ENCODE measurements around the gene GAS5.

DNA sequence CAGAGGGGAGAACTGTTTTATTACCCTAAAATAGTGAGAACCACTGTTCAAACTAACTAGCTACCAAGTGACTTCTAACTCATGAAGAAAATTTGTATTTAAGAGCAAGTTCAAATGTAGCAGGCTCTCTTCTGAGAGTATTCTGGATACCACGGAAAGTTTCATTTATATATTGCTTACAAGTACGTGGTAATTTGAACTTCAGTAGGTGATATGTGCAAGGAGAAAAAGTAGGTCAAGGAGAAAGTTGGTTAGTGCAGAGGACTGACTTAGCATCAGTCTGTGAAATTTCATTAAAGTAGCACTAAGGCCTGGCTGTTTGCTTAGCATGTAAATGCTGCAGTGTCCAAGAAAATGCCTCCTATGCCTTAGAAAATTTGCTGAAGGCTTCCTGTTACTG, 32.6 kb upstream of the GAS5 start:
- TF ChIP-seq STAT1 (IDR thresholded peaks at IDR 0.05; ENCODE audit: unreplicated experiment) = no peak
- TF ChIP-seq, protein P1, sequence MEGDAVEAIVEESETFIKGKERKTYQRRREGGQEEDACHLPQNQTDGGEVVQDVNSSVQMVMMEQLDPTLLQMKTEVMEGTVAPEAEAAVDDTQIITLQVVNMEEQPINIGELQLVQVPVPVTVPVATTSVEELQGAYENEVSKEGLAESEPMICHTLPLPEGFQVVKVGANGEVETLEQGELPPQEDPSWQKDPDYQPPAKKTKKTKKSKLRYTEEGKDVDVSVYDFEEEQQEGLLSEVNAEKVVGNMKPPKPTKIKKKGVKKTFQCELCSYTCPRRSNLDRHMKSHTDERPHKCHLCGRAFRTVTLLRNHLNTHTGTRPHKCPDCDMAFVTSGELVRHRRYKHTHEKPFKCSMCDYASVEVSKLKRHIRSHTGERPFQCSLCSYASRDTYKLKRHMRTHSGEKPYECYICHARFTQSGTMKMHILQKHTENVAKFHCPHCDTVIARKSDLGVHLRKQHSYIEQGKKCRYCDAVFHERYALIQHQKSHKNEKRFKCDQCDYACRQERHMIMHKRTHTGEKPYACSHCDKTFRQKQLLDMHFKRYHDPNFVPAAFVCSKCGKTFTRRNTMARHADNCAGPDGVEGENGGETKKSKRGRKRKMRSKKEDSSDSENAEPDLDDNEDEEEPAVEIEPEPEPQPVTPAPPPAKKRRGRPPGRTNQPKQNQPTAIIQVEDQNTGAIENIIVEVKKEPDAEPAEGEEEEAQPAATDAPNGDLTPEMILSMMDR (conservative IDR thresholded peaks at IDR 0.05; ENCODE audit: low read depth in 2 of 2) = no peak
- TF ChIP-seq, protein P2, sequence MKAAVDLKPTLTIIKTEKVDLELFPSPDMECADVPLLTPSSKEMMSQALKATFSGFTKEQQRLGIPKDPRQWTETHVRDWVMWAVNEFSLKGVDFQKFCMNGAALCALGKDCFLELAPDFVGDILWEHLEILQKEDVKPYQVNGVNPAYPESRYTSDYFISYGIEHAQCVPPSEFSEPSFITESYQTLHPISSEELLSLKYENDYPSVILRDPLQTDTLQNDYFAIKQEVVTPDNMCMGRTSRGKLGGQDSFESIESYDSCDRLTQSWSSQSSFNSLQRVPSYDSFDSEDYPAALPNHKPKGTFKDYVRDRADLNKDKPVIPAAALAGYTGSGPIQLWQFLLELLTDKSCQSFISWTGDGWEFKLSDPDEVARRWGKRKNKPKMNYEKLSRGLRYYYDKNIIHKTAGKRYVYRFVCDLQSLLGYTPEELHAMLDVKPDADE (IDR thresholded peaks at IDR 0.05) = no peak
- TF ChIP-seq EZH2 (IDR thresholded peaks at IDR 0.05; ENCODE audit: low read depth, unreplicated experiment) = no peak
- no peak for TF ChIP-seq POLR2AphosphoS5 (IDR thresholded peaks at IDR 0.05; ENCODE audit: low read depth)
- no peak for TF ChIP-seq CREB1 (CRISPR knock-in tag; IDR thresholded peaks at IDR 0.05; ENCODE audit: low read depth)
- no peak for TF ChIP-seq JUNB (IDR thresholded peaks at IDR 0.05; ENCODE audit: unreplicated experiment)
- TF ChIP-seq, protein P3, sequence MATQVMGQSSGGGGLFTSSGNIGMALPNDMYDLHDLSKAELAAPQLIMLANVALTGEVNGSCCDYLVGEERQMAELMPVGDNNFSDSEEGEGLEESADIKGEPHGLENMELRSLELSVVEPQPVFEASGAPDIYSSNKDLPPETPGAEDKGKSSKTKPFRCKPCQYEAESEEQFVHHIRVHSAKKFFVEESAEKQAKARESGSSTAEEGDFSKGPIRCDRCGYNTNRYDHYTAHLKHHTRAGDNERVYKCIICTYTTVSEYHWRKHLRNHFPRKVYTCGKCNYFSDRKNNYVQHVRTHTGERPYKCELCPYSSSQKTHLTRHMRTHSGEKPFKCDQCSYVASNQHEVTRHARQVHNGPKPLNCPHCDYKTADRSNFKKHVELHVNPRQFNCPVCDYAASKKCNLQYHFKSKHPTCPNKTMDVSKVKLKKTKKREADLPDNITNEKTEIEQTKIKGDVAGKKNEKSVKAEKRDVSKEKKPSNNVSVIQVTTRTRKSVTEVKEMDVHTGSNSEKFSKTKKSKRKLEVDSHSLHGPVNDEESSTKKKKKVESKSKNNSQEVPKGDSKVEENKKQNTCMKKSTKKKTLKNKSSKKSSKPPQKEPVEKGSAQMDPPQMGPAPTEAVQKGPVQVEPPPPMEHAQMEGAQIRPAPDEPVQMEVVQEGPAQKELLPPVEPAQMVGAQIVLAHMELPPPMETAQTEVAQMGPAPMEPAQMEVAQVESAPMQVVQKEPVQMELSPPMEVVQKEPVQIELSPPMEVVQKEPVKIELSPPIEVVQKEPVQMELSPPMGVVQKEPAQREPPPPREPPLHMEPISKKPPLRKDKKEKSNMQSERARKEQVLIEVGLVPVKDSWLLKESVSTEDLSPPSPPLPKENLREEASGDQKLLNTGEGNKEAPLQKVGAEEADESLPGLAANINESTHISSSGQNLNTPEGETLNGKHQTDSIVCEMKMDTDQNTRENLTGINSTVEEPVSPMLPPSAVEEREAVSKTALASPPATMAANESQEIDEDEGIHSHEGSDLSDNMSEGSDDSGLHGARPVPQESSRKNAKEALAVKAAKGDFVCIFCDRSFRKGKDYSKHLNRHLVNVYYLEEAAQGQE (IDR thresholded peaks at IDR 0.05; ENCODE audit: unreplicated experiment) = no peak
- TF ChIP-seq EZH2phosphoT487 (IDR thresholded peaks at IDR 0.05; ENCODE audit: unreplicated experiment) = no peak
- TF ChIP-seq ZNF114 (CRISPR knock-in tag; IDR thresholded peaks at IDR 0.05) = no peak
- TF ChIP-seq, protein P4, sequence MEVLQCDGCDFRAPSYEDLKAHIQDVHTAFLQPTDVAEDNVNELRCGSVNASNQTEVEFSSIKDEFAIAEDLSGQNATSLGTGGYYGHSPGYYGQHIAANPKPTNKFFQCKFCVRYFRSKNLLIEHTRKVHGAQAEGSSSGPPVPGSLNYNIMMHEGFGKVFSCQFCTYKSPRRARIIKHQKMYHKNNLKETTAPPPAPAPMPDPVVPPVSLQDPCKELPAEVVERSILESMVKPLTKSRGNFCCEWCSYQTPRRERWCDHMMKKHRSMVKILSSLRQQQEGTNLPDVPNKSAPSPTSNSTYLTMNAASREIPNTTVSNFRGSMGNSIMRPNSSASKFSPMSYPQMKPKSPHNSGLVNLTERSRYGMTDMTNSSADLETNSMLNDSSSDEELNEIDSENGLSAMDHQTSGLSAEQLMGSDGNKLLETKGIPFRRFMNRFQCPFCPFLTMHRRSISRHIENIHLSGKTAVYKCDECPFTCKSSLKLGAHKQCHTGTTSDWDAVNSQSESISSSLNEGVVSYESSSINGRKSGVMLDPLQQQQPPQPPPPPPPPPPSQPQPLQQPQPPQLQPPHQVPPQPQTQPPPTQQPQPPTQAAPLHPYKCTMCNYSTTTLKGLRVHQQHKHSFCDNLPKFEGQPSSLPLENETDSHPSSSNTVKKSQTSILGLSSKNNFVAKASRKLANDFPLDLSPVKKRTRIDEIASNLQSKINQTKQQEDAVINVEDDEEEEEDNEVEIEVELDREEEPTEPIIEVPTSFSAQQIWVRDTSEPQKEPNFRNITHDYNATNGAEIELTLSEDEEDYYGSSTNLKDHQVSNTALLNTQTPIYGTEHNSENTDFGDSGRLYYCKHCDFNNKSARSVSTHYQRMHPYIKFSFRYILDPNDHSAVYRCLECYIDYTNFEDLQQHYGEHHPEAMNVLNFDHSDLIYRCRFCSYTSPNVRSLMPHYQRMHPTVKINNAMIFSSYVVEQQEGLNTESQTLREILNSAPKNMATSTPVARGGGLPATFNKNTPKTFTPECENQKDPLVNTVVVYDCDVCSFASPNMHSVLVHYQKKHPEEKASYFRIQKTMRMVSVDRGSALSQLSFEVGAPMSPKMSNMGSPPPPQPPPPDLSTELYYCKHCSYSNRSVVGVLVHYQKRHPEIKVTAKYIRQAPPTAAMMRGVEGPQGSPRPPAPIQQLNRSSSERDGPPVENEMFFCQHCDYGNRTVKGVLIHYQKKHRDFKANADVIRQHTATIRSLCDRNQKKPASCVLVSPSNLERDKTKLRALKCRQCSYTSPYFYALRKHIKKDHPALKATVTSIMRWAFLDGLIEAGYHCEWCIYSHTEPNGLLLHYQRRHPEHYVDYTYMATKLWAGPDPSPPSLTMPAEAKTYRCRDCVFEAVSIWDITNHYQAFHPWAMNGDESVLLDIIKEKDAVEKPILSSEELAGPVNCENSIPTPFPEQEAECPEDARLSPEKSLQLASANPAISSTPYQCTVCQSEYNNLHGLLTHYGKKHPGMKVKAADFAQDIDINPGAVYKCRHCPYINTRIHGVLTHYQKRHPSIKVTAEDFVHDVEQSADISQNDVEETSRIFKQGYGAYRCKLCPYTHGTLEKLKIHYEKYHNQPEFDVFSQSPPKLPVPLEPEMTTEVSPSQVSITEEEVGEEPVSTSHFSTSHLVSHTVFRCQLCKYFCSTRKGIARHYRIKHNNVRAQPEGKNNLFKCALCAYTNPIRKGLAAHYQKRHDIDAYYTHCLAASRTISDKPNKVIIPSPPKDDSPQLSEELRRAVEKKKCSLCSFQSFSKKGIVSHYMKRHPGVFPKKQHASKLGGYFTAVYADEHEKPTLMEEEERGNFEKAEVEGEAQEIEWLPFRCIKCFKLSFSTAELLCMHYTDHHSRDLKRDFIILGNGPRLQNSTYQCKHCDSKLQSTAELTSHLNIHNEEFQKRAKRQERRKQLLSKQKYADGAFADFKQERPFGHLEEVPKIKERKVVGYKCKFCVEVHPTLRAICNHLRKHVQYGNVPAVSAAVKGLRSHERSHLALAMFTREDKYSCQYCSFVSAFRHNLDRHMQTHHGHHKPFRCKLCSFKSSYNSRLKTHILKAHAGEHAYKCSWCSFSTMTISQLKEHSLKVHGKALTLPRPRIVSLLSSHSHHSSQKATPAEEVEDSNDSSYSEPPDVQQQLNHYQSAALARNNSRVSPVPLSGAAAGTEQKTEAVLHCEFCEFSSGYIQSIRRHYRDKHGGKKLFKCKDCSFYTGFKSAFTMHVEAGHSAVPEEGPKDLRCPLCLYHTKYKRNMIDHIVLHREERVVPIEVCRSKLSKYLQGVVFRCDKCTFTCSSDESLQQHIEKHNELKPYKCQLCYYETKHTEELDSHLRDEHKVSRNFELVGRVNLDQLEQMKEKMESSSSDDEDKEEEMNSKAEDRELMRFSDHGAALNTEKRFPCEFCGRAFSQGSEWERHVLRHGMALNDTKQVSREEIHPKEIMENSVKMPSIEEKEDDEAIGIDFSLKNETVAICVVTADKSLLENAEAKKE (CRISPR knock-in tag; IDR thresholded peaks at IDR 0.05) = no peak
